OCI-LY1 (cell line): ENCODE results near the gene SYPL1.

Experiments used
- CTCF ChIP-seq: fragments of 200-600 bp; sonication (generic), shearing (Covaris generic); IDR thresholded peaks from 2 replicates; pipeline ENCODE4 v1.5.1; 2017; ENCODE audit warnings: mild to moderate bottlenecking, antibody characterized with exemption, low read length, moderate library complexity, mixed read lengths
- EZH2 ChIP-seq: fragments of 200-600 bp; sonication (generic), shearing (Covaris generic); IDR thresholded peaks from 2 replicates; pipeline ENCODE4 v1.8.0; 2017; ENCODE audit warnings: borderline replicate concordance, mixed run types, mild to moderate bottlenecking, antibody characterized with exemption, low read length, moderate library complexity, mixed read lengths

- TF ChIP-seq CTCF (no peak), EZH2 (no peak)
Observed at GRCh38 chr7:106119719-106120118, 7.6 kb upstream of the SYPL1 start.
